GM21529 (cell line): ENCODE results near the gene GLB1L2.

Source experiments
- ATAC-seq: cut with Tn5 transposase; IDR thresholded peaks from one replicate; pipeline ENCODE4 v1.9.1; 2021; ENCODE audit not compliant: unreplicated experiment

Gene GLB1L2

DNA sequence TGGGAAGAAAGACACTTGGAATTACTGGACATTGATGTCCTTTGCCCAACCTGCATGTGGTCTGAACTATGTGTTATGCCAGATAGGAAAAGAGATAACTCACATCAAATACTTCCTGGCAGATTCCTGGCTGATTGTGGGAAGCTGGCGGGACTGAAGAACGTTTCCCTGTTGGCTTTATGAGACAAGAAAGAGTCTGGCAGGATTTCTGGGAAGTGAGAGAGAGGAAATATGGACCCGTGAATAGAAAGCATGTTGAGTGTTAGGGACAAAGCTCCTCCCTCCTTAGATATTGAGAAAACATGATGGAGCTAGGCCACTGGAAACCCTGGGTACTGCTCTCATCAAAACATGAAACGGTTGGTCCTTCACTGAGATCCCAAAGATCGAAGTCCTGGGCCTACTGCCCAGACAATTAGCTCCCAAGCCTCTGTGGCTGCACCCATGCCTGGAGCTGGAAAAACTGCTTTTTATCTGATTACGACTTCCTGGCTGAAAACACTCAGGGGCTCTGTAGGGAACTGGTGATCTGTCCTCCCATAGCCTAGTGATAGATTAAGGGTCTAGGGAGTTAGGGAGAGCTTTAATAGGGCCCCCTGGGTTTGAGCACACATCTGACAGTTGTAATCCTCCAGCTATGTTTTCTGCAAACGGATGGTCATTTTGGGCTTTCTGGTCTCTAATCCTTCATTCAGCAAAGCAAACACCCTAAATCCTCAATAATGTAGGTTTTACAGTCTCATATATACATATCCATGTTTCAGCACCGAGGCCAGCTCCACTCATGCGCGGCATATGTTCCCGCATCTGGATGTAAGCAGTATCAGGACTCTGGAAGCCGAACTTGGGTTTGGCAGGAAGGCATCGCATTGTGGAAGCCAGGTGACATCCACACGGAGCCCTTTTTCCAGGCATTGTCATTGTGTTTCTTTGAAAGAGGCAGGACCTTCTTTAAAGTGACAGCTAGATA lies 86.4 kb downstream of the GLB1L2 start:
- ATAC-seq = no peak

DNA sequence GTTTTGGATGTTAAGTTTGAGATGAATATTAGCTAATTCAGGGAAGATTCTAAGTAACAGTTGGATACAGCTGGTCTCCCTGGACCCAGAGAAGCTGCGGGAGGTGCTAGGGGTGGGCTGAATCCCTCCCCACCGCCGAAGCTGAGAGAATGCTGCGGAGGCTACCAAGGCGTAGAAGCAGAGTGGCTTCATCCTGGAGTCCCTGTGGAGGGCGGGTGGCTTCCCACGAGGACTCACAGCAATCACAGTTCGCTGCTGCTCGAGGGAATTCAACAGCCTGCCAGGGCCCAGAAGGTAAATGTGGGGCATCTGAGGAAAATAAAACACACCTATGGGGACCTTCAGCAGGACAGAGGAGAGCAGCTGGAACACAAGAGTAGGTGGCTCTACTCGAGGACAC lies 91.3 kb downstream of the GLB1L2 start:
- ATAC-seq = no peak

DNA sequence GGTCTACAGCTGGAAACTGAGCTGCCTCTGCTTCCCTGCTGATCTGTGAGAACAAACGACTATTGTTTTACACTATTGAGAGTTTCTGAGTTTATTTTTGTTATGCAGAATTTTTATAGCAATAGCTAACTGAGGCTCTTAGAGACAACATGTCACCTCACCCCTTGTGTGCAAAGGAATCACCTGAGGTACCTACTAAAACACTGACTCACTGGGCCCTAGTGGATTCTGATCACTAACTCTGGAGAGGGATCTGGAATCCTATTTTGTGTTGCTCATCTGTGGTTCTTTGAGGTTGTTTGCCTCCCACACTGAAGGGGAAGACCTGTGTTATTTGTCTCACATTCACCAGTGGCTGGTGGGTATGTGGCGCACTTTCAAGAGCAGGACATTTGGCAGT lies 93.6 kb downstream of the GLB1L2 start:
- ATAC-seq = no peak
